K562 (cell line): ENCODE measurements around the gene CACNG1. TPM values are rescaled to one million over a fixed set of nuclear protein-coding genes. Genes with fewer than 3 reads are reported as not detected.

Experiments
- ATAC-seq: fragments of 200-7000 bp; cut with Tn5 transposase; 3 replicates; pipeline ENCODE4 v1.9.1; 2020; ENCODE audit warnings: moderate library complexity
- BruUV-seq: library from RNA; stranded (reverse); fragments of 400-500 nt; replicated peaks from 2 replicates; lab custom pipeline; 2021; lab: Mats Ljungman, UMichigan
- CTCF ChIA-PET: fragments of 300-600 bp; formaldehyde crosslinking; extraction: SDS; loops from one replicate; lab custom pipeline; 2021; ENCODE audit warnings: low intra/inter-chr PET ratio; lab: Yijun Ruan, JAX
- POLR2A ChIA-PET: fragments of 300-600, 350-650 bp; sonication (Branson Sonifier 250); formaldehyde crosslinking; extraction: SDS; loops from one replicate; lab custom pipeline; 2021; ENCODE audit warnings: antibody characterized with exemption, inconsistent platforms; lab: Yijun Ruan, JAX
- DNase-seq, 4 experiments: peaks; one replicate each; pipeline versions ENCODE4 v3.0.0 to v3.0.0-alpha.2; 2011 to 2018; ENCODE audit warnings: low spot score in 3 of 4, mixed read lengths in 3 of 4; ENCODE audit errors: extremely low read depth in 1 of 4
- FAIRE-seq: peaks from 2 replicates; lab custom pipeline; 2011; peaks lifted over from hg19 to GRCh38; lab: Jason Lieb, UNC
- H2AFZ ChIP-seq: 2 replicates; pipeline ENCODE4 v1.6.0; 2011; ENCODE audit warnings: low read depth, low read length, control low read depth, inconsistent platforms
- H3K27ac ChIP-seq: fragments of 200-600 bp; 3 replicates; pipeline ENCODE4 v1.8.0; 2011; ENCODE audit warnings: low read depth, mild to moderate bottlenecking, control low read depth, inconsistent platforms, low read length, moderate library complexity, mixed read lengths; ENCODE audit errors: extremely low read depth
- H3K27me3 ChIP-seq, 2 experiments: fragments of 300-600 bp in 1 of 2; 2 replicates in 1 of 2; 3 replicates in 1 of 2; pipeline versions ENCODE4 v1.6.0 to v1.8.0; 2011; ENCODE audit warnings: inconsistent platforms in 2 of 2, low read length in 2 of 2, mild to moderate bottlenecking in 1 of 2, mixed read lengths in 1 of 2, moderate library complexity in 1 of 2; ENCODE audit not compliant: control insufficient read depth in 2 of 2, insufficient read depth in 2 of 2
- H3K36me3 ChIP-seq: fragments of 300-600 bp; 3 replicates; pipeline ENCODE4 v1.8.0; 2011; ENCODE audit warnings: mild to moderate bottlenecking, low read length, inconsistent platforms; ENCODE audit not compliant: control insufficient read depth, insufficient read depth
- H3K4me1 ChIP-seq, 2 experiments: fragments of 200-600 bp in 1 of 2; replicated peaks in 1 of 2; 2 replicates in 1 of 2; 3 replicates in 1 of 2; pipeline versions ENCODE4 v1.5.1 to v1.8.0; 2011; ENCODE audit warnings: inconsistent platforms in 2 of 2, low read length in 2 of 2, mild to moderate bottlenecking in 1 of 2, mixed read lengths in 1 of 2, moderate library complexity in 1 of 2; ENCODE audit not compliant: control insufficient read depth in 2 of 2, insufficient read depth in 2 of 2
- H3K4me2 ChIP-seq: 2 replicates; pipeline ENCODE4 v1.6.1; 2011; ENCODE audit warnings: low read length, control low read depth, inconsistent platforms, mixed read lengths; ENCODE audit not compliant: insufficient read depth
- H3K4me3 ChIP-seq: fragments of 200-600 bp; sonication (generic), shearing (Covaris generic); 2 replicates; pipeline ENCODE4 v1.5.1; 2016; ENCODE audit warnings: control low read depth, inconsistent platforms
- H3K79me2 ChIP-seq: fragments of 200-600 bp; 3 replicates; pipeline ENCODE4 v1.8.0; 2011; ENCODE audit warnings: low read length, inconsistent platforms; ENCODE audit not compliant: control insufficient read depth, insufficient read depth
- H3K9ac ChIP-seq, 2 experiments: 2 replicates each; pipeline versions ENCODE4 v1.6.0 to v1.6.1; 2011; ENCODE audit warnings: low read depth in 2 of 2, low read length in 2 of 2, control low read depth in 1 of 2, inconsistent platforms in 1 of 2, mild to moderate bottlenecking in 1 of 2, mixed read lengths in 1 of 2; ENCODE audit not compliant: insufficient read depth in 1 of 2
- H3K9me1 ChIP-seq: one replicate; pipeline ENCODE4 v1.6.0; 2011; ENCODE audit warnings: inconsistent platforms, mild to moderate bottlenecking, low read length, moderate library complexity; ENCODE audit not compliant: control insufficient read depth, insufficient read depth
- H3K9me3 ChIP-seq: replicated peaks from 2 replicates; pipeline ENCODE4 v1.5.1; 2011; ENCODE audit warnings: low read depth, low read length, inconsistent platforms; ENCODE audit not compliant: control insufficient read depth, insufficient read depth
- H4K20me1 ChIP-seq: replicated peaks from 2 replicates; pipeline ENCODE4 v1.6.1; 2011; ENCODE audit warnings: low read length, inconsistent platforms, mixed read lengths; ENCODE audit not compliant: control insufficient read depth, insufficient read depth
- E2F3 ChIP-seq: fragments of 250-450 bp; sonication (Bioruptor Pico); IDR thresholded peaks from 2 replicates; pipeline ENCODE4 v1.4.0; 2020; ENCODE audit warnings: mild to moderate bottlenecking
- EWSR1 ChIP-seq: fragments of 450-650 bp; IDR thresholded peaks from 2 replicates; pipeline ENCODE4 v1.6.1; 2018; ENCODE audit warnings: borderline replicate concordance, mild to moderate bottlenecking, low read depth, moderate library complexity; ENCODE audit not compliant: partially characterized antibody
- NFYB ChIP-seq: IDR thresholded peaks from 2 replicates; pipeline ENCODE4 v1.6.1; 2011; ENCODE audit warnings: mild to moderate bottlenecking, moderate library complexity; ENCODE audit not compliant: insufficient read length; ENCODE audit errors: extremely low read depth
- PHB ChIP-seq: fragments of 250-450 bp; sonication (Bioruptor Pico); IDR thresholded peaks from 2 replicates; pipeline ENCODE4 v1.5.0; 2021
- RBM39 ChIP-seq: fragments of 200-400 bp; formaldehyde crosslinking; optimal IDR thresholded peaks from 2 replicates; pipeline ENCODE3; 2018; ENCODE audit warnings: low read depth, low read length
- SMAD2 ChIP-seq: fragments of 150-350 bp; IDR thresholded peaks from 2 replicates; pipeline ENCODE4 v1.6.1; 2014; ENCODE audit warnings: low read depth, mild to moderate bottlenecking, low read length
- ZNF146 ChIP-seq: IDR thresholded peaks from one replicate; pipeline ENCODE4 v1.6.1; 2018; ENCODE audit warnings: missing compliant biosample characterization; ENCODE audit not compliant: unreplicated experiment
- ZNF696 ChIP-seq: fragments of 250-450 bp; sonication (Bioruptor Pico); conservative IDR thresholded peaks from 2 replicates; pipeline ENCODE4 v1.4.0; 2020; ENCODE audit warnings: mild to moderate bottlenecking, moderate library complexity
- ZZZ3 ChIP-seq: fragments of 450-650 bp; IDR thresholded peaks from 2 replicates; pipeline ENCODE4 v1.6.1; 2016; ENCODE audit warnings: antibody characterized with exemption, mild to moderate bottlenecking, moderate library complexity
- WGBS: fragments of 100-300 bp; shearing (Covaris generic); methylation state at CpG from one replicate; pipeline ENCODE4 v1.1.6; 2016; ENCODE audit warnings: low coverage, mixed read lengths; ENCODE audit not compliant: insufficient coverage; ENCODE audit errors: missing lambda C conversion rate; 5-methylcytosine and 5-hydroxymethylcytosine counted together
- in situ Hi-C: fragments of 300-500 bp; cut with MboI; formaldehyde crosslinking; loops from 4 replicates; pipeline ENCODE4 v1.15.0; 2018; ENCODE audit warnings: inconsistent platforms, mixed read lengths
- intact Hi-C: fragments of 100-400 bp; cut with micrococcal nuclease; formaldehyde crosslinking; loops from 2 replicates; pipeline ENCODE4 v1.14.2; 2022
- polyA plus RNA-seq, 8 experiments: library from polyadenylated mRNA; depleted of rRNA in 4 of 8; stranded (reverse) in 5 of 8; unstranded in 3 of 8; fragments of >200 nt; fragmentation: Nextera tagmentation in 2 of 8; fragmentation: Illumina TruSeq in 1 of 8; extraction: Ambion mirVana in 2 of 8; extraction: Trizol in 1 of 8; gene quantifications; 2 replicates each; pipeline versions ENCODE4 v1.2.1 to v1.2.3, GENCODE V29; 2011 to 2014; ENCODE audit warnings: inconsistent platforms in 1 of 8, missing spikeins in 1 of 8
- total RNA-seq, 7 experiments: library from RNA; depleted of rRNA in 6 of 7; stranded (reverse); fragments of >200 nt in 6 of 7; fragmentation: Illumina TruSeq in 2 of 7; extraction: Trizol in 2 of 7; gene quantifications; 2 replicates each; pipeline versions ENCODE4 v1.2.1 to v1.2.3, GENCODE V29; 2011 to 2021; ENCODE audit warnings: low replicate concordance in 1 of 7
- TF ChIP-seq, protein P1 (sequence below): IDR thresholded peaks from 3 replicates; pipeline ENCODE4 v1.6.1; 2011; ENCODE audit warnings: borderline replicate concordance, mild to moderate bottlenecking, moderate library complexity; ENCODE audit not compliant: insufficient read length; ENCODE audit errors: extremely low read depth

CACNG1 gene
- total and polyA plus RNA-seq, 9 of the 15 experiments (the other 6 are each of a cell fraction or from before 2014, with no cell fraction given) = not detected

DNA sequence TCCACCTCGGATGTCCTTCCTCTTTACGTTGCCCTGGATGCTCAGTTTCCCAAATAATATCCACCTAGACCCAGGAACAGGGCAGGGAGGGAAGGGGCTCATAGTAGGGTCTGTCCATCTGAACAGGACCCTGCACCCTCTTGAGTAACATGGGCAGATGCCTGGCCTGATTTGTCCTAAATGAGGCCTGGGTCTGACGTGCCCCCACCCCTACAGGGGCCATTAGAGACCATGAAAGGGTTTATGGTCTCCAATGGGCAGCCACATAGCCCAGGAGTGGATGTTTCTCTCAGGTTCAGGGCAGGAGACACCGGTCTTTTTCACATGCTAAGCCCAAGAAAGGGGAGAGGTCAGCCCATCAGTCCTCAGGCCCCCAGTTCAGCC is 6.8 kb downstream of the CACNG1 start:
- no peak overlapping the region for H3K9ac ChIP-seq
- no peaks in the 10 kb centered on the region for H4K20me1 ChIP-seq
- intact Hi-C loops = no loop called here
- H3K27ac ChIP-seq = no peak overlapping the region
- H3K9me3 ChIP-seq = no peaks in the 10 kb centered on the region; the same call in 1 of the 2 replicates
- no peak overlapping the region for H3K4me2 ChIP-seq
- ATAC-seq = no peak
- 4% methylated on average over 4 of the region's 4 CpGs for WGBS
- ChIA-PET CTCF (no interaction called here), POLR2A (no interaction called here)
- peaks cover 0 to 5% of the 10 kb centered on the region in 2 experiments; a peak in 1 of 5 replicates for H3K4me1 ChIP-seq
- BruUV-seq = no TSS peak
- in situ Hi-C loops = no loop called here
- no peaks in the 10 kb centered on the region; the same call in 2 of the 3 replicates for H3K36me3 ChIP-seq
- no peak overlapping the region for H2AFZ ChIP-seq
- no peaks in the 10 kb centered on the region for H3K79me2 ChIP-seq
- no peak for DNase-seq
- FAIRE-seq = no peak
- H3K27me3 ChIP-seq = peaks cover 19 to 44% of the 10 kb centered on the region in 2 experiments
- H3K9me1 ChIP-seq = no peaks in the 10 kb centered on the region
- no peak overlapping the region for H3K4me3 ChIP-seq
- TF ChIP-seq NFYB = no peak
- TF ChIP-seq E2F3 (CRISPR knock-in tag) = no peak
- no peak for TF ChIP-seq ZNF696 (CRISPR knock-in tag)
- TF ChIP-seq SMAD2 = no peak
- no peak for TF ChIP-seq EWSR1
- TF ChIP-seq ZZZ3 = no peak
- TF ChIP-seq RBM39 = no peak
- TF ChIP-seq PHB (CRISPR knock-in tag) = no peak
- TF ChIP-seq ZNF146 = no peak
- TF ChIP-seq, protein P1, sequence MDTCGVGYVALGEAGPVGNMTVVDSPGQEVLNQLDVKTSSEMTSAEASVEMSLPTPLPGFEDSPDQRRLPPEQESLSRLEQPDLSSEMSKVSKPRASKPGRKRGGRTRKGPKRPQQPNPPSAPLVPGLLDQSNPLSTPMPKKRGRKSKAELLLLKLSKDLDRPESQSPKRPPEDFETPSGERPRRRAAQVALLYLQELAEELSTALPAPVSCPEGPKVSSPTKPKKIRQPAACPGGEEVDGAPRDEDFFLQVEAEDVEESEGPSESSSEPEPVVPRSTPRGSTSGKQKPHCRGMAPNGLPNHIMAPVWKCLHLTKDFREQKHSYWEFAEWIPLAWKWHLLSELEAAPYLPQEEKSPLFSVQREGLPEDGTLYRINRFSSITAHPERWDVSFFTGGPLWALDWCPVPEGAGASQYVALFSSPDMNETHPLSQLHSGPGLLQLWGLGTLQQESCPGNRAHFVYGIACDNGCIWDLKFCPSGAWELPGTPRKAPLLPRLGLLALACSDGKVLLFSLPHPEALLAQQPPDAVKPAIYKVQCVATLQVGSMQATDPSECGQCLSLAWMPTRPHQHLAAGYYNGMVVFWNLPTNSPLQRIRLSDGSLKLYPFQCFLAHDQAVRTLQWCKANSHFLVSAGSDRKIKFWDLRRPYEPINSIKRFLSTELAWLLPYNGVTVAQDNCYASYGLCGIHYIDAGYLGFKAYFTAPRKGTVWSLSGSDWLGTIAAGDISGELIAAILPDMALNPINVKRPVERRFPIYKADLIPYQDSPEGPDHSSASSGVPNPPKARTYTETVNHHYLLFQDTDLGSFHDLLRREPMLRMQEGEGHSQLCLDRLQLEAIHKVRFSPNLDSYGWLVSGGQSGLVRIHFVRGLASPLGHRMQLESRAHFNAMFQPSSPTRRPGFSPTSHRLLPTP = no peak
